ENCODE measurements around the gene S1PR2.
"Not testable (repeated sequence)": the region's sequence is repeated elsewhere in the genome, so short reads cannot be mapped to it uniquely, and the experiment has no call there.

S1PR2 gene

GRCh38 chr19:10190026-10190425 is 41.1 kb downstream of the S1PR2 start:
- no peak for DNase-seq (ENCODE audit: low read depth in 2 of 2)

- no peak for DNase-seq (ENCODE audit: low read depth in 2 of 2)
Measured at GRCh38 chr19:10189616-10190015, 41.5 kb downstream of the S1PR2 start.

GRCh38 chr19:10187315-10187714 is 43.8 kb downstream of the S1PR2 start:
- no peak for DNase-seq (ENCODE audit: low read depth in 2 of 2)

- no peak for DNase-seq (ENCODE audit: low read depth in 2 of 2)
Measured at GRCh38 chr19:10184636-10185035, 46.5 kb downstream of the S1PR2 start.

- DNase-seq (ENCODE audit: low read depth in 2 of 2): no peak
Measured at GRCh38 chr19:10183926-10184325, 47.2 kb downstream of the S1PR2 start.

- no peak for DNase-seq (ENCODE audit: low read depth in 2 of 2)
Measured at GRCh38 chr19:10182847-10183246, 48.3 kb downstream of the S1PR2 start.

- DNase-seq (ENCODE audit: low read depth in 2 of 2): no peak
Measured at GRCh38 chr19:10182076-10182475, 49.1 kb downstream of the S1PR2 start.

- DNase-seq (ENCODE audit: low read depth in 2 of 2): no peak
Measured at GRCh38 chr19:10180459-10180858, 50.7 kb downstream of the S1PR2 start.

GRCh38 chr19:10180024-10180423 is 51.1 kb downstream of the S1PR2 start:
- not testable (repeated sequence) for DNase-seq (ENCODE audit: low read depth in 2 of 2)

- no peak for DNase-seq (ENCODE audit: low read depth in 2 of 2)
Measured at GRCh38 chr19:10173527-10173926, 57.6 kb downstream of the S1PR2 start.
